B cell (primary cell): Measurements from ENCODE around the gene AOPEP.
"Not testable (repeated sequence)": the region's sequence is repeated elsewhere in the genome, so short reads cannot be mapped to it uniquely, and the experiment has no call there.

Experiments
- EZH2 ChIP-seq: IDR thresholded peaks from 2 replicates; pipeline ENCODE4 v1.6.1; 2012; ENCODE audit warnings: borderline replicate concordance, low read depth, mild to moderate bottlenecking, moderate library complexity, low read length; ENCODE audit not compliant: insufficient read depth, poor library complexity, severe bottlenecking
- TF ChIP-seq, protein P1 (sequence below): fragments of 200-600 bp; IDR thresholded peaks from one replicate; pipeline ENCODE4 v1.8.0; 2022; ENCODE audit warnings: antibody characterized with exemption, mild to moderate bottlenecking

DNA sequence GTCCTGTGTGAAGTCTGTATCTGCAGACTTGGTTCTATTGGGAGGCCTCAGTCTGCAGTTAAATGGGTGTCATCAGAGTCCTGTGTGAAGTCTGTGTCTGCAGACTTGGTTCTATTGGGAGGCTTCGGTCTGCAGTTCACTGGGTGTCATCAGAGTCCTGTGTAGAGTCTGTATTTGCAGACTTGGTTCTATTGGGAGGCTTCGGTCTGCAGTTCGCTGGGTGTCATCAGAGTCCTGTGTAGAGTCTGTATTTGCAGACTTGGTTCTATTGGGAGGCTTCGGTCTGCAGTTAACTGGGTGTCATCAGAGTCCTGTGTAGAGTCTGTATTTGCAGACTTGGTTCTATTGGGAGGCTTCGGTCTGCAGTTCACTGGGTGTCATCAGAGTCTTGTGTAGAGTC is 239.1 kb downstream of the AOPEP start:
- TF ChIP-seq, protein P1, sequence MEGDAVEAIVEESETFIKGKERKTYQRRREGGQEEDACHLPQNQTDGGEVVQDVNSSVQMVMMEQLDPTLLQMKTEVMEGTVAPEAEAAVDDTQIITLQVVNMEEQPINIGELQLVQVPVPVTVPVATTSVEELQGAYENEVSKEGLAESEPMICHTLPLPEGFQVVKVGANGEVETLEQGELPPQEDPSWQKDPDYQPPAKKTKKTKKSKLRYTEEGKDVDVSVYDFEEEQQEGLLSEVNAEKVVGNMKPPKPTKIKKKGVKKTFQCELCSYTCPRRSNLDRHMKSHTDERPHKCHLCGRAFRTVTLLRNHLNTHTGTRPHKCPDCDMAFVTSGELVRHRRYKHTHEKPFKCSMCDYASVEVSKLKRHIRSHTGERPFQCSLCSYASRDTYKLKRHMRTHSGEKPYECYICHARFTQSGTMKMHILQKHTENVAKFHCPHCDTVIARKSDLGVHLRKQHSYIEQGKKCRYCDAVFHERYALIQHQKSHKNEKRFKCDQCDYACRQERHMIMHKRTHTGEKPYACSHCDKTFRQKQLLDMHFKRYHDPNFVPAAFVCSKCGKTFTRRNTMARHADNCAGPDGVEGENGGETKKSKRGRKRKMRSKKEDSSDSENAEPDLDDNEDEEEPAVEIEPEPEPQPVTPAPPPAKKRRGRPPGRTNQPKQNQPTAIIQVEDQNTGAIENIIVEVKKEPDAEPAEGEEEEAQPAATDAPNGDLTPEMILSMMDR = not testable (repeated sequence)
- not testable (repeated sequence) for TF ChIP-seq EZH2
